ENCODE results near the gene ATP2C2.

DNA sequence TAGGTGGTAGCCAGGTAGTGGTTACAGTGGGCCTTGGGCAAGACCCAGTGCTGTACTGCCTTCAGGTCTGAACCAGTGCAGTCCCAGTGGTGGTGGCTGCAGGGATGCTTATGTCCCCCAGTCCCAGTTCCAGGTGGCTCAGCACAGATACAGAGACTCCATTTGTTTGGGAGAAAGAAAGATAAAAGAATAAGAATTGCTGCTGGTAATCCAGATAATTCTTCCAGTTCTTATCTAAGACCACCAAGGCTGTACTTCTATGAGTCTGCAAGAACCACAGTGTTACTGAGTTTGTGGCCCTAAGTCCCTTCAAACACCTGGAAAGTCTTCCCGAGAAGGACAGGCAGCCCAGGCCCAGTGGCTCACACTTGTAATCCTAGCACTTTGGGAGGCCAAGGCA is 33.9 kb upstream of the ATP2C2 start:
- TF ChIP-seq POLR2A (IDR thresholded peaks at IDR 0.05; ENCODE audit: low read depth, low read length) (no peak), POLR2AphosphoS5 (IDR thresholded peaks at IDR 0.05; ENCODE audit: low read depth, low read length) (no peak), PAX5 (IDR thresholded peaks at IDR 0.05; ENCODE audit: insufficient read depth, low read length, severe bottlenecking) (no peak), TAF1 (IDR thresholded peaks at IDR 0.05; ENCODE audit: low read depth, low read length) (no peak), POU2F2 (IDR thresholded peaks at IDR 0.05; ENCODE audit: low read depth, low read length) (no peak), SPI1 (IDR thresholded peaks at IDR 0.05; ENCODE audit: low read depth, low read length) (no peak)
